Measurements from ENCODE around the gene SMPD4.
"Not testable (repeated sequence)": the region's sequence is repeated elsewhere in the genome, so short reads cannot be mapped to it uniquely, and the experiment has no call there.

DNA sequence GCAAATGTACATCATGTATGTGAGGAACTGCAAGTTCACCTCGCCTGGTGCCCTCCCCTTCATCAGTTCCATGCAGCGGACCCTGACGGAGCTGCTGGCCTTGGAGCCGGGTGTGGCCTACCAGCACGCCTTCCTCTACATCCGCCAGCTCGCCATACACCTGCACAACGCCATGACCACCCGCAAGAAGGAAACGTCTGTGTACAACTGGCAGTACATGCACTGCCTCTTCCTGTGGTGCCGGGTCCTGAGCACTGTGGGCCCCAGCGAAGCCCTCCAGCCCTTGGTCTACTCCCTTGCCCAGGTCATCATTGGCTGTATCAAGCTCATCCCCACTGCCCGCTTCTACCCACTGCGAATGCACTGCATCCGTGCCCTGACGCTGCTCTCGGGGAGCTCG lies 49.0 kb upstream of the SMPD4 start:
- not testable (repeated sequence) for TF ChIP-seq TAF1 (IDR thresholded peaks at IDR 0.05; ENCODE audit: low read depth, low read length); YY1 (IDR thresholded peaks at IDR 0.05; ENCODE audit: low read depth, low read length); ZNF274 (IDR thresholded peaks at IDR 0.05; ENCODE audit: borderline replicate concordance, extremely low read depth, low read length); TBP (IDR thresholded peaks at IDR 0.05; ENCODE audit: low read depth, low read length); EZH2 (IDR thresholded peaks at IDR 0.05; ENCODE audit: low read depth, low read length, severe bottlenecking); POLR2A (IDR thresholded peaks at IDR 0.05; ENCODE audit: control extremely low read depth in 1 of 2, low read depth in 2 of 2, low read length in 2 of 2); NANOG (IDR thresholded peaks at IDR 0.05; ENCODE audit: insufficient read depth, low read depth, low read length, poor library complexity, severe bottlenecking); CEBPB (IDR thresholded peaks at IDR 0.05; ENCODE audit: low read depth, low read length); CBX5 (IDR thresholded peaks at IDR 0.05; ENCODE audit: low read depth, low read length); RAD21 (IDR thresholded peaks at IDR 0.05 in 1 of 2, conservative IDR thresholded peaks at IDR 0.05 in 1 of 2; ENCODE audit: low read depth in 2 of 2, low read length in 2 of 2); SIN3A (conservative IDR thresholded peaks at IDR 0.05 in 1 of 2, IDR thresholded peaks at IDR 0.05 in 1 of 2; ENCODE audit: low read depth in 1 of 2, low read length in 2 of 2); EGR1 (IDR thresholded peaks at IDR 0.05; ENCODE audit: borderline replicate concordance, low read depth, low read length)
- TF ChIP-seq, protein P1, sequence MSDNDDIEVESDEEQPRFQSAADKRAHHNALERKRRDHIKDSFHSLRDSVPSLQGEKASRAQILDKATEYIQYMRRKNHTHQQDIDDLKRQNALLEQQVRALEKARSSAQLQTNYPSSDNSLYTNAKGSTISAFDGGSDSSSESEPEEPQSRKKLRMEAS (IDR thresholded peaks at IDR 0.05), result not testable (repeated sequence)
- TF ChIP-seq, protein P2, sequence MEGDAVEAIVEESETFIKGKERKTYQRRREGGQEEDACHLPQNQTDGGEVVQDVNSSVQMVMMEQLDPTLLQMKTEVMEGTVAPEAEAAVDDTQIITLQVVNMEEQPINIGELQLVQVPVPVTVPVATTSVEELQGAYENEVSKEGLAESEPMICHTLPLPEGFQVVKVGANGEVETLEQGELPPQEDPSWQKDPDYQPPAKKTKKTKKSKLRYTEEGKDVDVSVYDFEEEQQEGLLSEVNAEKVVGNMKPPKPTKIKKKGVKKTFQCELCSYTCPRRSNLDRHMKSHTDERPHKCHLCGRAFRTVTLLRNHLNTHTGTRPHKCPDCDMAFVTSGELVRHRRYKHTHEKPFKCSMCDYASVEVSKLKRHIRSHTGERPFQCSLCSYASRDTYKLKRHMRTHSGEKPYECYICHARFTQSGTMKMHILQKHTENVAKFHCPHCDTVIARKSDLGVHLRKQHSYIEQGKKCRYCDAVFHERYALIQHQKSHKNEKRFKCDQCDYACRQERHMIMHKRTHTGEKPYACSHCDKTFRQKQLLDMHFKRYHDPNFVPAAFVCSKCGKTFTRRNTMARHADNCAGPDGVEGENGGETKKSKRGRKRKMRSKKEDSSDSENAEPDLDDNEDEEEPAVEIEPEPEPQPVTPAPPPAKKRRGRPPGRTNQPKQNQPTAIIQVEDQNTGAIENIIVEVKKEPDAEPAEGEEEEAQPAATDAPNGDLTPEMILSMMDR (IDR thresholded peaks at IDR 0.05; ENCODE audit: control extremely low read depth in 1 of 3, insufficient read depth in 1 of 3, low read depth in 1 of 3, low read length in 3 of 3), result not testable (repeated sequence)
